ENCODE data around the gene RBFOX2.

- TF ChIP-seq POLR2AphosphoS5 (IDR thresholded peaks at IDR 0.05; ENCODE audit: borderline replicate concordance, low read depth, low read length) (no peak), EZH2 (IDR thresholded peaks at IDR 0.05) (no peak)
Observed at GRCh38 chr22:36009085-36009484, 19.5 kb downstream of the RBFOX2 start.

All from SK-N-MC (cell line).